Measurements from ENCODE around the gene MMS22L. TPM values are rescaled to one million over a fixed set of nuclear protein-coding genes. Genes with fewer than 3 reads are reported as not detected.

MMS22L gene
- total RNA-seq, 1 donor from 2014 or later, result 7.2 TPM

- Histone ChIP-seq H3K4me3 (ENCODE audit: insufficient read depth, low read depth, low read length) (no peak overlapping the region), H3K79me2 (ENCODE audit: insufficient read depth, low read length) (no peaks in the 10 kb centered on the region), H3K36me3 (ENCODE audit: insufficient read depth, low read length) (no peaks in the 10 kb centered on the region), H3K27me3 (ENCODE audit: insufficient read depth, low read length) (no peaks in the 10 kb centered on the region), H4K20me1 (ENCODE audit: insufficient read depth, low read length) (no peaks in the 10 kb centered on the region), H3K27ac (ENCODE audit: low read depth, low read length) (no peak overlapping the region), H3K9ac (ENCODE audit: low read length) (no peak overlapping the region), H3K9me3 (ENCODE audit: insufficient read depth, low read depth, low read length) (no peaks in the 10 kb centered on the region), H3K4me2 (ENCODE audit: low read length) (no peak overlapping the region), H2AFZ (ENCODE audit: low read depth, low read length) (no peak overlapping the region), H3K4me1 (ENCODE audit: insufficient read depth, low read length) (no peaks in the 10 kb centered on the region)
- DNase-seq (ENCODE audit: low read depth), result no peak
- TF ChIP-seq EZH2 (IDR thresholded peaks at IDR 0.05; ENCODE audit: insufficient read depth, low read length), result no peak
- no peak for TF ChIP-seq CTCF (IDR thresholded peaks at IDR 0.05; ENCODE audit: insufficient read depth, low read depth, low read length)
- no peak overlapping the region for H3K27ac Mint-ChIP-seq (ENCODE audit: unreplicated experiment)
- no peaks in the 10 kb centered on the region for H3K36me3 Mint-ChIP-seq (ENCODE audit: low read depth, unreplicated experiment)
- FAIRE-seq, result no peak
- no peaks in the 10 kb centered on the region for H3K27me3 Mint-ChIP-seq (ENCODE audit: low read depth, unreplicated experiment)
- no peak overlapping the region for H3K4me3 Mint-ChIP-seq (ENCODE audit: unreplicated experiment)
- no peaks in the 10 kb centered on the region for H3K9me3 Mint-ChIP-seq (ENCODE audit: unreplicated experiment)
- H3K4me1 Mint-ChIP-seq (ENCODE audit: low read depth, unreplicated experiment), result no peaks in the 10 kb centered on the region
These were observed 23.7 kb upstream of the MMS22L start for GRCh38 chr6:97306544-97307320.

- Histone ChIP-seq H3K27ac (ENCODE audit: low read depth, low read length) (no peak overlapping the region), H3K9ac (ENCODE audit: low read length) (no peak overlapping the region), H3K4me2 (ENCODE audit: low read length) (no peak overlapping the region), H4K20me1 (ENCODE audit: insufficient read depth, low read length) (no peaks in the 10 kb centered on the region), H3K4me3 (ENCODE audit: insufficient read depth, low read depth, low read length) (no peak overlapping the region), H3K9me3 (ENCODE audit: insufficient read depth, low read depth, low read length) (no peaks in the 10 kb centered on the region), H3K27me3 (ENCODE audit: insufficient read depth, low read length) (no peaks in the 10 kb centered on the region), H3K4me1 (ENCODE audit: insufficient read depth, low read length) (no peaks in the 10 kb centered on the region), H3K79me2 (ENCODE audit: insufficient read depth, low read length) (no peaks in the 10 kb centered on the region), H3K36me3 (ENCODE audit: insufficient read depth, low read length) (no peaks in the 10 kb centered on the region), H2AFZ (ENCODE audit: low read depth, low read length) (peak overlapping the region; percentile 47)
- DNase-seq (ENCODE audit: low read depth) (no peak), FAIRE-seq (no peak)
- Mint-ChIP-seq H3K4me1 (ENCODE audit: low read depth, unreplicated experiment) (no peaks in the 10 kb centered on the region), H3K27ac (ENCODE audit: unreplicated experiment) (no peak overlapping the region), H3K27me3 (ENCODE audit: low read depth, unreplicated experiment) (no peaks in the 10 kb centered on the region), H3K36me3 (ENCODE audit: low read depth, unreplicated experiment) (no peaks in the 10 kb centered on the region), H3K4me3 (ENCODE audit: unreplicated experiment) (no peak overlapping the region), H3K9me3 (ENCODE audit: unreplicated experiment) (no peaks in the 10 kb centered on the region)
- no peak for TF ChIP-seq CTCF (IDR thresholded peaks at IDR 0.05; ENCODE audit: insufficient read depth, low read depth, low read length)
- TF ChIP-seq EZH2 (IDR thresholded peaks at IDR 0.05; ENCODE audit: insufficient read depth, low read length), result no peak
These were observed 22.5 kb upstream of the MMS22L start for GRCh38 chr6:97305414-97306066.

- H3K4me1 ChIP-seq (ENCODE audit: insufficient read depth, low read length), result no peaks in the 10 kb centered on the region
- H3K79me2 ChIP-seq (ENCODE audit: insufficient read depth, low read length), result no peaks in the 10 kb centered on the region
- no peak overlapping the region for H3K4me3 ChIP-seq (ENCODE audit: insufficient read depth, low read depth, low read length)
- TF ChIP-seq EZH2 (IDR thresholded peaks at IDR 0.05; ENCODE audit: insufficient read depth, low read length) (no peak), CTCF (IDR thresholded peaks at IDR 0.05; ENCODE audit: insufficient read depth, low read depth, low read length) (no peak)
- no peak for FAIRE-seq
- H3K36me3 ChIP-seq (ENCODE audit: insufficient read depth, low read length), result no peaks in the 10 kb centered on the region
- Mint-ChIP-seq H3K4me1 (ENCODE audit: low read depth, unreplicated experiment) (no peaks in the 10 kb centered on the region), H3K4me3 (ENCODE audit: unreplicated experiment) (no peak overlapping the region), H3K27me3 (ENCODE audit: low read depth, unreplicated experiment) (no peaks in the 10 kb centered on the region), H3K27ac (ENCODE audit: unreplicated experiment) (no peak overlapping the region), H3K36me3 (ENCODE audit: low read depth, unreplicated experiment) (no peaks in the 10 kb centered on the region), H3K9me3 (ENCODE audit: unreplicated experiment) (no peaks in the 10 kb centered on the region)
- H3K9me3 ChIP-seq (ENCODE audit: insufficient read depth, low read depth, low read length), result no peaks in the 10 kb centered on the region
- no peak for DNase-seq (ENCODE audit: low read depth)
- no peak overlapping the region for H3K9ac ChIP-seq (ENCODE audit: low read length)
- H3K4me2 ChIP-seq (ENCODE audit: low read length), result no peak overlapping the region
- H4K20me1 ChIP-seq (ENCODE audit: insufficient read depth, low read length), result no peaks in the 10 kb centered on the region
- no peaks in the 10 kb centered on the region for H3K27me3 ChIP-seq (ENCODE audit: insufficient read depth, low read length)
- H3K27ac ChIP-seq (ENCODE audit: low read depth, low read length), result no peak overlapping the region
- no peak overlapping the region for H2AFZ ChIP-seq (ENCODE audit: low read depth, low read length)
These were observed 21.7 kb upstream of the MMS22L start for GRCh38 chr6:97304701-97305100.
